Neural cell (in vitro differentiated cells): ENCODE data around the gene SLC25A23.

Experiments
- CTCF ChIP-seq: fragments of 450-650 bp; IDR thresholded peaks from 2 replicates; pipeline ENCODE4 v1.5.1; 2014; ENCODE audit warnings: antibody characterized with exemption, mild to moderate bottlenecking, moderate library complexity; ENCODE audit not compliant: poor library complexity, severe bottlenecking
- EP300 ChIP-seq: fragments of 450-650 bp; conservative IDR thresholded peaks from 2 replicates; pipeline ENCODE4 v1.6.1; 2014; ENCODE audit warnings: antibody characterized with exemption, mild to moderate bottlenecking, moderate library complexity; ENCODE audit not compliant: poor library complexity, severe bottlenecking
- EZH2 ChIP-seq: fragments of 200-600, 300-800 bp; shearing (Covaris generic), sonication (generic); IDR thresholded peaks from 2 replicates; pipeline ENCODE4 v1.6.1; 2014; ENCODE audit warnings: antibody characterized with exemption, low read length, borderline replicate concordance, mild to moderate bottlenecking; ENCODE audit not compliant: insufficient read depth, poor library complexity, severe bottlenecking
- RAD21 ChIP-seq: fragments of 450-650 bp; conservative IDR thresholded peaks from 2 replicates; pipeline ENCODE4 v1.6.1; 2014; ENCODE audit warnings: antibody characterized with exemption, mild to moderate bottlenecking, moderate library complexity
- TAF1 ChIP-seq: IDR thresholded peaks from 2 replicates; pipeline ENCODE4 v1.6.1; 2012; ENCODE audit warnings: low read depth

- TF ChIP-seq EP300, result no peak
- TF ChIP-seq CTCF, result no peak
- TF ChIP-seq TAF1, result no peak
- no peak for TF ChIP-seq RAD21
- no peak for TF ChIP-seq EZH2
These were observed 34.9 kb upstream of the SLC25A23 start for GRCh38 chr19:6494438-6495036.
